Endothelial cell (in vitro differentiated cells): ENCODE data around the gene GAREM1. TPM values are rescaled to one million over a fixed set of nuclear protein-coding genes. Genes with fewer than 3 reads are reported as not detected.

Experiments
- DNase-seq: peaks from one replicate; pipeline ENCODE4 v3.0.0; 2021; ENCODE audit warnings: low spot score
- H3K27ac Mint-ChIP-seq: one replicate; pipeline ENCODE4 v1.8.0; 2021; ENCODE audit warnings: mixed read lengths, inconsistent platforms; ENCODE audit not compliant: unreplicated experiment
- H3K27me3 Mint-ChIP-seq: one replicate; pipeline ENCODE4 v1.8.0; 2021; ENCODE audit warnings: mild to moderate bottlenecking, moderate library complexity, mixed read lengths, inconsistent platforms; ENCODE audit not compliant: unreplicated experiment
- H3K36me3 Mint-ChIP-seq: one replicate; pipeline ENCODE4 v1.8.0; 2021; ENCODE audit warnings: mild to moderate bottlenecking, low read depth, mixed read lengths, inconsistent platforms; ENCODE audit not compliant: unreplicated experiment
- H3K4me1 Mint-ChIP-seq: one replicate; pipeline ENCODE4 v1.8.0; 2021; ENCODE audit warnings: mild to moderate bottlenecking, mixed read lengths, inconsistent platforms; ENCODE audit not compliant: unreplicated experiment
- H3K4me3 Mint-ChIP-seq: one replicate; pipeline ENCODE4 v1.8.0; 2021; ENCODE audit warnings: mild to moderate bottlenecking, mixed read lengths, inconsistent platforms; ENCODE audit not compliant: unreplicated experiment
- H3K9me3 Mint-ChIP-seq: one replicate; pipeline ENCODE4 v1.8.0; 2021; ENCODE audit warnings: mixed read lengths, inconsistent platforms; ENCODE audit not compliant: unreplicated experiment
- CTCF ChIP-seq: fragments of 200-600 bp; sonication (generic); IDR thresholded peaks from one replicate; pipeline ENCODE4 v1.5.0; 2021; ENCODE audit warnings: antibody characterized with exemption; ENCODE audit not compliant: unreplicated experiment
- total RNA-seq: library from RNA; stranded (reverse); fragmentation: NEBNext Ultra II Directional; extraction: Animal tissue kit (Norgen Biotek cat#: 25700); gene quantifications from one replicate; pipeline ENCODE4 v1.2.1, GENCODE V29; 2021; ENCODE audit not compliant: unreplicated experiment

GAREM1 gene
- total RNA-seq, 1 donor from 2014 or later, result 1.2 TPM

GRCh38 chr18:32339045-32339444 lies 131.6 kb downstream of the GAREM1 start:
- Mint-ChIP-seq H3K27me3 (no peaks in the 10 kb centered on the region), H3K9me3 (no peaks in the 10 kb centered on the region), H3K36me3 (no peaks in the 10 kb centered on the region), H3K27ac (no peak overlapping the region), H3K4me1 (no peaks in the 10 kb centered on the region), H3K4me3 (no peak overlapping the region)
- no peak for TF ChIP-seq CTCF
- no peak for DNase-seq

GRCh38 chr18:32337821-32338220 lies 132.9 kb downstream of the GAREM1 start:
- Mint-ChIP-seq H3K27ac (no peak overlapping the region), H3K36me3 (no peaks in the 10 kb centered on the region), H3K9me3 (no peaks in the 10 kb centered on the region), H3K4me1 (no peaks in the 10 kb centered on the region), H3K27me3 (no peaks in the 10 kb centered on the region), H3K4me3 (no peak overlapping the region)
- no peak for DNase-seq
- TF ChIP-seq CTCF, result no peak

GRCh38 chr18:32337347-32337746 lies 133.3 kb downstream of the GAREM1 start:
- Mint-ChIP-seq H3K9me3 (no peaks in the 10 kb centered on the region), H3K4me1 (no peaks in the 10 kb centered on the region), H3K27ac (no peak overlapping the region), H3K36me3 (no peaks in the 10 kb centered on the region), H3K4me3 (no peak overlapping the region), H3K27me3 (no peaks in the 10 kb centered on the region)
- DNase-seq, result no peak
- TF ChIP-seq CTCF, result no peak

- Mint-ChIP-seq H3K4me1 (no peaks in the 10 kb centered on the region), H3K27ac (no peak overlapping the region), H3K27me3 (no peaks in the 10 kb centered on the region), H3K4me3 (no peak overlapping the region), H3K36me3 (no peaks in the 10 kb centered on the region), H3K9me3 (no peaks in the 10 kb centered on the region)
- DNase-seq, result no peak
- TF ChIP-seq CTCF, result no peak
Measured at GRCh38 chr18:32335228-32335627, 135.5 kb downstream of the GAREM1 start.

GRCh38 chr18:32333781-32334180 lies 136.9 kb downstream of the GAREM1 start:
- Mint-ChIP-seq H3K9me3 (no peaks in the 10 kb centered on the region), H3K27me3 (no peaks in the 10 kb centered on the region), H3K27ac (no peak overlapping the region), H3K4me3 (no peak overlapping the region), H3K4me1 (no peaks in the 10 kb centered on the region), H3K36me3 (no peaks in the 10 kb centered on the region)
- no peak for DNase-seq
- no peak for TF ChIP-seq CTCF
